ENCODE results near the gene DENND1C.

DNA sequence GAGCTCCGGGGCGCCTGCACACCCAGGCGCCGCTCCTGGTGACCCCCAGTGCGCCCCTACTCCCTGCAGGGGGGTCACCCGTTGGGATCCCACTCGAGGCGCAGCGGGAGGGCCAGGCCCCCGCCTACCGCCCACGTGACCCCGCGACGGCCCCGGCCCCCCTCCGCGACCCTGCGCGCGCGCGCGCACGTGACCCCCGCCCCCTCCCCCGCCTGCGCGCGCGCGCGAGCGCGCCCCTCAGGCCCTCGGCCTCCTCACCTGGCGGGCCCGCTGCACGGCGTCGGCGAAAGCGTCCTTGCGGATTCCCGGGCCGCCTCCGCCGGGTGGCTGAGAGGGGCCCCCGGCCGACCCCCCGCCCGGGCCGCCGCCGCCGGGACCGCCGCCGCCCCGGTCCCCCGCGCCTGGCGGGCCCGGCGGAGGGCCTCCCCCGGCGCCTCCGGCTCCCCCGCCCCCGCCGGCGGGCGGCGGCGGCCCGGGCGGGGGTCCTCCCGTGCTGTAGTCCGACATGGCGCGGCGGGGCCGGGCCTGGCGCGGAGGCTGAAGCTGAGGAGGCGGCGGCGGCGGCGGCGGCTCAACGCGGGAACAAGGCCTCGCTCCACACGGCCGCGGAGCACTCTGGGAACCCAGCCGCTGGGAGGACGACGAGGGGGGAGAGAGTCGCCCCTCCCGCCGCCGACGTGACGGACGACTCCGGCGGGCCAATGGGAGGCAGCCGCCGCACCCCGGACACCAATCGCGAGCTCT lies 57.2 kb downstream of the DENND1C start, which contains the start of gene KHSRP:
- no peak for TF ChIP-seq EZH2phosphoT487 (IDR thresholded peaks at IDR 0.05; ENCODE audit: borderline replicate concordance, low read length)
- TF ChIP-seq, protein P1, sequence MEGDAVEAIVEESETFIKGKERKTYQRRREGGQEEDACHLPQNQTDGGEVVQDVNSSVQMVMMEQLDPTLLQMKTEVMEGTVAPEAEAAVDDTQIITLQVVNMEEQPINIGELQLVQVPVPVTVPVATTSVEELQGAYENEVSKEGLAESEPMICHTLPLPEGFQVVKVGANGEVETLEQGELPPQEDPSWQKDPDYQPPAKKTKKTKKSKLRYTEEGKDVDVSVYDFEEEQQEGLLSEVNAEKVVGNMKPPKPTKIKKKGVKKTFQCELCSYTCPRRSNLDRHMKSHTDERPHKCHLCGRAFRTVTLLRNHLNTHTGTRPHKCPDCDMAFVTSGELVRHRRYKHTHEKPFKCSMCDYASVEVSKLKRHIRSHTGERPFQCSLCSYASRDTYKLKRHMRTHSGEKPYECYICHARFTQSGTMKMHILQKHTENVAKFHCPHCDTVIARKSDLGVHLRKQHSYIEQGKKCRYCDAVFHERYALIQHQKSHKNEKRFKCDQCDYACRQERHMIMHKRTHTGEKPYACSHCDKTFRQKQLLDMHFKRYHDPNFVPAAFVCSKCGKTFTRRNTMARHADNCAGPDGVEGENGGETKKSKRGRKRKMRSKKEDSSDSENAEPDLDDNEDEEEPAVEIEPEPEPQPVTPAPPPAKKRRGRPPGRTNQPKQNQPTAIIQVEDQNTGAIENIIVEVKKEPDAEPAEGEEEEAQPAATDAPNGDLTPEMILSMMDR (conservative IDR thresholded peaks at IDR 0.05; ENCODE audit: low read depth, low read length), result no peak
- TF ChIP-seq EZH2 (IDR thresholded peaks at IDR 0.05; ENCODE audit: low read length, unreplicated experiment), result no peak
